Epidermal melanocyte (primary cell): Measurements from ENCODE around the gene ISL2.

Source experiments
- DNase-seq: peaks from one replicate; pipeline ENCODE4 v3.0.0; 2011; ENCODE audit warnings: low spot score; ENCODE audit not compliant: insufficient read length

ISL2 gene

GRCh38 chr15:76368122-76368621, 31.6 kb downstream of the ISL2 start:
- DNase-seq: no peak

GRCh38 chr15:76376029-76376428, 39.5 kb downstream of the ISL2 start:
- no peak for DNase-seq

GRCh38 chr15:76376816-76377215, 40.2 kb downstream of the ISL2 start:
- no peak for DNase-seq

GRCh38 chr15:76377217-76377616, 40.6 kb downstream of the ISL2 start:
- DNase-seq: no peak

- DNase-seq: no peak
These were observed 41.2 kb downstream of the ISL2 start for GRCh38 chr15:76377751-76378150.

- DNase-seq: no peak
These were observed 42.1 kb downstream of the ISL2 start for GRCh38 chr15:76378691-76379090.

GRCh38 chr15:76380249-76380648, 43.7 kb downstream of the ISL2 start:
- no peak for DNase-seq

- DNase-seq: no peak
These were observed 44.8 kb downstream of the ISL2 start for GRCh38 chr15:76381366-76381765.

- DNase-seq: no peak
These were observed 46.6 kb downstream of the ISL2 start for GRCh38 chr15:76382987-76383728.

GRCh38 chr15:76384409-76384808, 47.8 kb downstream of the ISL2 start:
- DNase-seq: no peak

- DNase-seq: no peak
These were observed 49.6 kb downstream of the ISL2 start for GRCh38 chr15:76386178-76386577.

GRCh38 chr15:76386926-76387325, 50.4 kb downstream of the ISL2 start:
- no peak for DNase-seq

- no peak for DNase-seq
These were observed 54.0 kb downstream of the ISL2 start for GRCh38 chr15:76390571-76390970.

- DNase-seq: no peak
These were observed 54.7 kb downstream of the ISL2 start for GRCh38 chr15:76391309-76391708.

- DNase-seq: no peak
These were observed 55.3 kb downstream of the ISL2 start for GRCh38 chr15:76391847-76392246.
